DOHH2 (cell line): Measurements from ENCODE around the gene GSTM4.

Experiments used
- H3F3A ChIP-seq: fragments of 200-600 bp; sonication (generic), shearing (Covaris generic); 2 replicates; pipeline ENCODE4 v1.6.0; 2016; ENCODE audit warnings: antibody characterized with exemption, mild to moderate bottlenecking; ENCODE audit not compliant: control insufficient read depth, insufficient read depth
- H3K27ac ChIP-seq: fragments of 200-600 bp; sonication (generic); 2 replicates; pipeline ENCODE4 v1.5.1; 2014; ENCODE audit warnings: low read depth, mild to moderate bottlenecking, low read length, moderate library complexity
- H3K27me3 ChIP-seq: fragments of 200-600 bp; sonication (generic); 2 replicates; pipeline ENCODE4 v1.6.1; 2014; ENCODE audit warnings: mild to moderate bottlenecking, low read length, mixed read lengths; ENCODE audit not compliant: control insufficient read depth
- H3K36me3 ChIP-seq: fragments of 200-600 bp; sonication (generic); 2 replicates; pipeline ENCODE4 v1.6.1; 2014; ENCODE audit warnings: mild to moderate bottlenecking, low read length, moderate library complexity, mixed read lengths; ENCODE audit not compliant: control insufficient read depth
- H3K4me1 ChIP-seq: fragments of 200-600 bp; sonication (generic); 2 replicates; pipeline ENCODE4 v1.6.1; 2014; ENCODE audit warnings: mild to moderate bottlenecking, low read length, mixed read lengths; ENCODE audit not compliant: control insufficient read depth
- H3K4me2 ChIP-seq: fragments of 200-600 bp; sonication (generic); 2 replicates; pipeline ENCODE4 v1.6.0; 2014; ENCODE audit warnings: mild to moderate bottlenecking, low read length, moderate library complexity
- H3K4me3 ChIP-seq: fragments of 200-600 bp; sonication (generic); 2 replicates; pipeline ENCODE4 v1.5.1; 2014; ENCODE audit warnings: mild to moderate bottlenecking, low read length, mixed read lengths
- H3K79me2 ChIP-seq: fragments of 200-600 bp; sonication (generic); 2 replicates; pipeline ENCODE4 v1.6.1; 2014; ENCODE audit warnings: mild to moderate bottlenecking, low read length, mixed read lengths; ENCODE audit not compliant: control insufficient read depth
- H3K9me2 ChIP-seq: fragments of 200-600 bp; sonication (generic); replicated peaks from 2 replicates; pipeline ENCODE4 v1.6.1; 2014; ENCODE audit warnings: mild to moderate bottlenecking, low read length, mixed read lengths; ENCODE audit not compliant: control insufficient read depth
- H3K9me3 ChIP-seq: fragments of 200-600 bp; sonication (generic); 2 replicates; pipeline ENCODE4 v1.6.1; 2014; ENCODE audit warnings: antibody characterized with exemption, low read length, mixed read lengths; ENCODE audit not compliant: control insufficient read depth, insufficient read depth
- H4K20me1 ChIP-seq: fragments of 200-600 bp; sonication (generic); 2 replicates; pipeline ENCODE4 v1.6.0; 2014; ENCODE audit warnings: low read depth, mild to moderate bottlenecking, antibody characterized with exemption, low read length, moderate library complexity; ENCODE audit not compliant: control insufficient read depth, insufficient read depth
- CTCF ChIP-seq: fragments of 200-600 bp; sonication (generic); IDR thresholded peaks from one replicate; pipeline ENCODE4 v1.5.1; 2014; ENCODE audit warnings: antibody characterized with exemption, mild to moderate bottlenecking, low read depth, low read length; ENCODE audit not compliant: poor library complexity, severe bottlenecking
- EZH2phosphoT487 ChIP-seq: fragments of 200-600 bp; sonication (generic); IDR thresholded peaks from 2 replicates; pipeline ENCODE4 v1.6.1; 2017; ENCODE audit warnings: borderline replicate concordance, mild to moderate bottlenecking, antibody characterized with exemption, low read length, moderate library complexity, mixed read lengths

The GSTM4 gene

GRCh38 chr1:109623601-109624161 is 32.2 kb upstream of the GSTM4 start:
- Histone ChIP-seq H3K36me3 (peaks cover 21% of the 10 kb centered on the region), H3K4me3 (peak overlapping the region; percentile 81), H3K4me2 (peak overlapping the region; percentile 77), H3K4me1 (peaks cover 51% of the 10 kb centered on the region), H3K9me3 (no peaks in the 10 kb centered on the region), H3K79me2 (peaks cover 63% of the 10 kb centered on the region), H3K27me3 (no peaks in the 10 kb centered on the region), H3K27ac (peak overlapping the region; percentile 54), H3F3A (no peaks in the 10 kb centered on the region), H4K20me1 (no peaks in the 10 kb centered on the region), H3K9me2 (no peaks in the 10 kb centered on the region)
- no peak for TF ChIP-seq CTCF
- no peak for TF ChIP-seq EZH2phosphoT487

GRCh38 chr1:109624201-109625010 is 31.5 kb upstream of the GSTM4 start:
- H4K20me1 ChIP-seq, result no peaks in the 10 kb centered on the region
- peak overlapping the region; percentile 77 for H3K4me2 ChIP-seq
- H3K9me2 ChIP-seq, result no peaks in the 10 kb centered on the region
- H3K4me3 ChIP-seq, result peak overlapping the region; percentile 81
- no peaks in the 10 kb centered on the region for H3K27me3 ChIP-seq
- H3K27ac ChIP-seq, result peak overlapping the region; percentile 54
- peaks cover 28% of the 10 kb centered on the region for H3K36me3 ChIP-seq
- H3K4me1 ChIP-seq, result peaks cover 44% of the 10 kb centered on the region
- TF ChIP-seq CTCF (no peak), EZH2phosphoT487 (no peak)
- no peaks in the 10 kb centered on the region for H3K9me3 ChIP-seq
- peaks cover 60% of the 10 kb centered on the region for H3K79me2 ChIP-seq
- no peaks in the 10 kb centered on the region for H3F3A ChIP-seq

- Histone ChIP-seq H3K27me3 (no peaks in the 10 kb centered on the region), H3K4me2 (peak overlapping the region; percentile 77), H3K27ac (no peak overlapping the region), H4K20me1 (no peaks in the 10 kb centered on the region), H3K79me2 (peaks cover 53% of the 10 kb centered on the region), H3F3A (no peaks in the 10 kb centered on the region), H3K9me2 (no peaks in the 10 kb centered on the region), H3K4me1 (peaks cover 42% of the 10 kb centered on the region), H3K36me3 (peaks cover 35% of the 10 kb centered on the region), H3K4me3 (no peak overlapping the region), H3K9me3 (no peaks in the 10 kb centered on the region)
- TF ChIP-seq EZH2phosphoT487, result no peak
- no peak for TF ChIP-seq CTCF
These were observed 30.7 kb upstream of the GSTM4 start for GRCh38 chr1:109625176-109625575.
